ENCODE data around the gene IGSF22. TPM values are rescaled to one million over a fixed set of nuclear protein-coding genes. Genes with fewer than 3 reads are reported as not detected.

IGSF22 gene
- total and polyA plus RNA-seq, 7 donors, result 0.46 to 0.52 TPM; not detected in 5

DNA sequence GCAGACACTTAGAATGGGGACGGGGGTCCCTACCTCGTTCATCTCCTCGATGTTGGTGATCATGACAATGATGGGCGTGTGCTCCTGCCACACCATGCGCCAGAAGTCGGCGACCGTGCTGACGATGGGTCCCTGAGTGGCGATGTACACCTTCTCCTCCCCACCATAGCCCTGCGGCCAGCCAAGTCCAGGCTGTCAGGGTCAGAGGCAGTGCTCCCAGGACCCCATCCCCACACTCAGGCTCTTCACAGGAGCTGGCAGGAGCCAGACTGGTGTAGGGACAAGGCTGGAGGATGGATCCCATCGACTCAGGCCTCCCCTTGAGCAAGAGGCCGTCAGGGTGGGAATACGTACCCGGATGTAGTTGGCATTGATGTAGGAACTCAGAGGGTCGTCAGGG, 7.2 kb upstream of the IGSF22 start:
- Histone ChIP-seq H3K9me3 (no peaks in the 10 kb centered on the region), H3K4me1 (no peaks in the 10 kb centered on the region), H3K27me3 (no peaks in the 10 kb centered on the region), H3K36me3 (no peaks in the 10 kb centered on the region), H3K4me3 (no peak overlapping the region), H3K27ac (no peak overlapping the region)
- TF ChIP-seq POLR2AphosphoS5 (IDR thresholded peaks at IDR 0.05) (no peak), POLR2A (IDR thresholded peaks at IDR 0.05) (no peak), EP300 (IDR thresholded peaks at IDR 0.05) (no peak)
- TF ChIP-seq, protein P1, sequence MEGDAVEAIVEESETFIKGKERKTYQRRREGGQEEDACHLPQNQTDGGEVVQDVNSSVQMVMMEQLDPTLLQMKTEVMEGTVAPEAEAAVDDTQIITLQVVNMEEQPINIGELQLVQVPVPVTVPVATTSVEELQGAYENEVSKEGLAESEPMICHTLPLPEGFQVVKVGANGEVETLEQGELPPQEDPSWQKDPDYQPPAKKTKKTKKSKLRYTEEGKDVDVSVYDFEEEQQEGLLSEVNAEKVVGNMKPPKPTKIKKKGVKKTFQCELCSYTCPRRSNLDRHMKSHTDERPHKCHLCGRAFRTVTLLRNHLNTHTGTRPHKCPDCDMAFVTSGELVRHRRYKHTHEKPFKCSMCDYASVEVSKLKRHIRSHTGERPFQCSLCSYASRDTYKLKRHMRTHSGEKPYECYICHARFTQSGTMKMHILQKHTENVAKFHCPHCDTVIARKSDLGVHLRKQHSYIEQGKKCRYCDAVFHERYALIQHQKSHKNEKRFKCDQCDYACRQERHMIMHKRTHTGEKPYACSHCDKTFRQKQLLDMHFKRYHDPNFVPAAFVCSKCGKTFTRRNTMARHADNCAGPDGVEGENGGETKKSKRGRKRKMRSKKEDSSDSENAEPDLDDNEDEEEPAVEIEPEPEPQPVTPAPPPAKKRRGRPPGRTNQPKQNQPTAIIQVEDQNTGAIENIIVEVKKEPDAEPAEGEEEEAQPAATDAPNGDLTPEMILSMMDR (IDR thresholded peaks at IDR 0.05), result no peak
- 90 to 91% methylated on average over 16 of the region's 16 CpGs for WGBS, 2 donors
- intact Hi-C loops (cut with DNase I), result loop anchor here (2.0 to 5.0 kb wide), 4 partner anchors 36 to 618 kb away; partner anchors contain the start of genes TMEM86A, TSG101 and UEVLD
- DNase-seq, result no peak

DNA sequence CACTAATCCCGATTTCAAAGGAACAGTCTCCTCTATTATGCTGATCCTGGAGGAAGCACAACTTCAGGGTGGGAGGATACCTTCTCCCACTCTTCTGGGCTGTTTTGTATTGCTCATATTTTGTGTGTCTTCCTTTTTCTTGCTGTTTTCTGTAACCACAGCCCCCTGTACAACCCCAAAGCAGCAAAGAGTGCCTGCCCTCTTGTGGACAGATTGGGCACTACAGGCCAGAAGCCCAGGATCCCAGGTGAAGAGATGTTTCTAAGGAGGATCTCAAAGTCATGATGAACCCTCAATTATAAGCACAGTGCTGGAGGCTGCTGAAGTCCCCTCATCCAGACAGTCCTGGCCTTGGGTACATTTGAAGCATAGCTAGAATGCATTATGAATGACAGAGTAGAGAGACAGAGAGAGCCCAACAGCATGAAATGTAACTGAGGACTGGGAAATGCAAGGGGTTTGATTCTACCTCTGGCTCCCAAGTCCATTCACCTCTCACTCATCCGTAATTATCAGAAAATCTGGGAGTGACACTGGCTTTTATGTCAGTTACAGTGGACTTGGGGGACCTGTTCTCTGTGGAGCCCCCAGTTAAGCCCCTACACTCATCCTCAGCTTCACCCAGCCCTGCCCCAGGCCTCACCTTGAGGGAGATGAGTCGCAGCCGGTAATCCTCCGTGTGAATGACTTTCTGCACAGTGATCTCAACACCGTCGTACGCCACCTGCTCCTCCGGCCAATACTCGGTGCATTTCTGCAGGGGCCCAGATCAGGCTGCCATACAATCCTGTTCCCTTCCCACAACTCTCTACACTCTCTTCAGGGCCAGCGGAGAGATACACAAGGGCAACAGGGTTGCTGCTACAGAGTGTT, 6.2 kb upstream of the IGSF22 start:
- WGBS, 2 donors, result 75 to 78% methylated on average over 11 of the region's 11 CpGs
- DNase-seq, result no peak
- no peaks in the 10 kb centered on the region for H3K9me3 ChIP-seq
- H3K27me3 ChIP-seq, result no peaks in the 10 kb centered on the region
- TF ChIP-seq EP300 (IDR thresholded peaks at IDR 0.05) (no peak), POLR2A (IDR thresholded peaks at IDR 0.05) (no peak), POLR2AphosphoS5 (IDR thresholded peaks at IDR 0.05) (no peak)
- TF ChIP-seq, protein P1 (IDR thresholded peaks at IDR 0.05), result peak; percentile 86 to 94 (median 88)
- intact Hi-C loops (cut with DNase I), result loop anchor here (2.0 to 5.0 kb wide), 4 partner anchors 35 to 617 kb away; partner anchors contain the start of genes TMEM86A, TSG101 and UEVLD
- no peak overlapping the region for H3K27ac ChIP-seq
- no peaks in the 10 kb centered on the region for H3K36me3 ChIP-seq
- H3K4me1 ChIP-seq, result no peaks in the 10 kb centered on the region
- no peak overlapping the region for H3K4me3 ChIP-seq

DNA sequence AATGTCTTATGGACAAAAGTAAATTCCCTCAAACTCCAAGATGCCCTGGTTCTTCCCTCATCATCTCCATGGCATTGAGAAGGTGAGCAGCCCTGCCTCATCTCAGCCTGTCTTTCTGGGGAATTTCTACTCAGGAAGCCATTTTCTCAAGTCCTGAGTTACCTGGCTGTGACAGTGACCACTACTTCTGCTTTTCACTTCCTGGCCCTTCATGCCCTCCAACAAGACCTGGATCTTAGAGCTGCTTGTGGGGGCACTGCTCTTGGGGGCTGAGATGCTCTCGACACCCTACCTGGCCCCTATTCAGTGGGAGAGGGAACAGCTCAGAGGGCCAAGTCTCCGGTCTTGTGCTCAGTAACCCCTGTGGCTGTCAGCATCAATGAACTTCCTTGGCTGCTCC, 5.5 kb upstream of the IGSF22 start:
- Histone ChIP-seq H3K4me1 (no peaks in the 10 kb centered on the region), H3K27ac (no peak overlapping the region), H3K9me3 (no peaks in the 10 kb centered on the region), H3K27me3 (no peaks in the 10 kb centered on the region), H3K36me3 (no peaks in the 10 kb centered on the region), H3K4me3 (no peak overlapping the region)
- intact Hi-C loops (cut with DNase I), result loop anchor here (5.0 kb wide), 2 partner anchors 34 to 204 kb away; partner anchors contain the start of genes TMEM86A and TSG101
- no peak for DNase-seq
- 82 to 88% methylated on average over 2 of the region's 2 CpGs for WGBS, 2 donors
- TF ChIP-seq EP300 (IDR thresholded peaks at IDR 0.05), result no peak
- TF ChIP-seq, protein P1 (IDR thresholded peaks at IDR 0.05), result no peak
- TF ChIP-seq POLR2AphosphoS5 (IDR thresholded peaks at IDR 0.05), result no peak
- no peak for TF ChIP-seq POLR2A (IDR thresholded peaks at IDR 0.05)

DNA sequence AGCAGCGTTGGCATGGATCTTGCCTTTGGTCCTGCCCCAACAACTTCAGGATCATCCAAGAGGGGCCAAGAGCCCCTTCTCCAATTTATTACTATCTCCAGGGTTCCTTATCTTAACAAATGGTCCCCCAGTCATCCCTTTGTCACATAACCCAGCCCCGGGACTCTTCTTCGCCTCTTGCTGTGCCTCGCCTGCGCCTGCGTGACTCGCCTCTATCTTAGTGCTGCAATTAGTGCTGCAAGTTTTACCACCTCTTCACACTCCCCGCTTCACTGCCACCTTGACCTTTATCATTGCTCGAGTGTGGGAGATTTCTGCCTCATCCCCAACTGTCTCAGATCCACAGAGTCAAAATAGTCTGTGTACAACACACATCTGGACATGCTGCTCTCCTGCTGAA, 4.0 kb upstream of the IGSF22 start:
- H3K27me3 ChIP-seq, result no peaks in the 10 kb centered on the region
- H3K27ac ChIP-seq, result no peak overlapping the region
- TF ChIP-seq, protein P1 (IDR thresholded peaks at IDR 0.05), result no peak
- no peak for TF ChIP-seq EP300 (IDR thresholded peaks at IDR 0.05)
- TF ChIP-seq POLR2AphosphoS5 (IDR thresholded peaks at IDR 0.05), result no peak
- no peak for TF ChIP-seq POLR2A (IDR thresholded peaks at IDR 0.05)
- no peak for DNase-seq
- intact Hi-C loops (cut with DNase I), result loop anchor here (5.0 kb wide), 2 partner anchors 33 to 203 kb away; partner anchors contain the start of genes TMEM86A and TSG101
- H3K4me1 ChIP-seq, result no peaks in the 10 kb centered on the region
- H3K36me3 ChIP-seq, result no peaks in the 10 kb centered on the region
- H3K9me3 ChIP-seq, result no peaks in the 10 kb centered on the region
- H3K4me3 ChIP-seq, result no peak overlapping the region
- 85 to 88% methylated on average over 9 of the region's 9 CpGs for WGBS, 2 donors
